ENCODE measurements around the gene STARD3NL.

The STARD3NL gene

GRCh38 chr7:38185395-38186307 lies 7.6 kb downstream of the STARD3NL start:
- DNase-seq: no peak

GRCh38 chr7:38186593-38187314 lies 8.7 kb downstream of the STARD3NL start:
- no peak for DNase-seq

- no peak for DNase-seq
Observed at GRCh38 chr7:38187794-38188440, 9.9 kb downstream of the STARD3NL start.

GRCh38 chr7:38189231-38189938 lies 11.3 kb downstream of the STARD3NL start:
- DNase-seq: no peak

- DNase-seq: no peak
Observed at GRCh38 chr7:38190011-38190410, 12.0 kb downstream of the STARD3NL start.

GRCh38 chr7:38191791-38192190 lies 13.7 kb downstream of the STARD3NL start:
- DNase-seq: no peak

- DNase-seq: no peak
Observed at GRCh38 chr7:38192327-38192726, 14.3 kb downstream of the STARD3NL start.

- peak; percentile 17 for DNase-seq
Observed at GRCh38 chr7:38195804-38196595, 18.0 kb downstream of the STARD3NL start.

GRCh38 chr7:38198366-38198765 lies 20.3 kb downstream of the STARD3NL start:
- DNase-seq: no peak

- no peak for DNase-seq
Observed at GRCh38 chr7:38199154-38199553, 21.1 kb downstream of the STARD3NL start.

GRCh38 chr7:38199782-38200181 lies 21.7 kb downstream of the STARD3NL start:
- DNase-seq: no peak

GRCh38 chr7:38206071-38206470 lies 28.0 kb downstream of the STARD3NL start:
- no peak for DNase-seq

GRCh38 chr7:38207843-38208242 lies 29.8 kb downstream of the STARD3NL start:
- no peak for DNase-seq

- DNase-seq: no peak
Observed at GRCh38 chr7:38211486-38211885, 33.4 kb downstream of the STARD3NL start.

- DNase-seq: no peak
Observed at GRCh38 chr7:38211940-38212339, 33.9 kb downstream of the STARD3NL start.

GRCh38 chr7:38215115-38215514 lies 37.1 kb downstream of the STARD3NL start:
- no peak for DNase-seq

- DNase-seq: no peak
Observed at GRCh38 chr7:38215735-38216670, 38.0 kb downstream of the STARD3NL start.

- no peak for DNase-seq
Observed at GRCh38 chr7:38217672-38218071, 39.6 kb downstream of the STARD3NL start.

GRCh38 chr7:38220452-38220851 lies 42.4 kb downstream of the STARD3NL start:
- DNase-seq: no peak

- DNase-seq: peak; percentile 55
Observed at GRCh38 chr7:38222481-38223096, 44.5 kb downstream of the STARD3NL start.
